ENCODE data around the gene CLRN2. TPM values are rescaled to one million over a fixed set of nuclear protein-coding genes. Genes with fewer than 3 reads are reported as not detected.

The CLRN2 gene
- total and polyA plus RNA-seq, 10 of the 15 experiments (the other 5 are each of a cell fraction or from before 2014, with no cell fraction given), result not detected

- in situ Hi-C loops (cut with MboI), result no loop called here
- Histone ChIP-seq H3K4me2 (ENCODE audit: control insufficient read depth, insufficient read depth) (no peak overlapping the region), H3K4me3 (no peak overlapping the region), H3K9me3 (replicated peaks; ENCODE audit: control insufficient read depth, insufficient read depth, low read length) (no peaks in the 10 kb centered on the region), H3K36me3 (ENCODE audit: control insufficient read depth in 2 of 2, insufficient read depth in 2 of 2, low read length in 1 of 2) (no peaks in the 10 kb centered on the region), H3K79me2 (ENCODE audit: control insufficient read depth, insufficient read depth, low read length) (no peaks in the 10 kb centered on the region), H3K27ac (ENCODE audit: control insufficient read depth, insufficient read depth) (no peak overlapping the region), H3K4me1 (ENCODE audit: control insufficient read depth, insufficient read depth, low read length) (no peaks in the 10 kb centered on the region), H3K27me3 (replicated peaks in 1 of 2; ENCODE audit: control insufficient read depth in 2 of 2, insufficient read depth in 2 of 2, low read length in 1 of 2) (no peaks in the 10 kb centered on the region), H4K20me1 (ENCODE audit: control insufficient read depth, insufficient read depth) (no peaks in the 10 kb centered on the region), H3K9ac (ENCODE audit: control insufficient read depth, insufficient read depth, low read length) (no peak overlapping the region), H2AFZ (ENCODE audit: control insufficient read depth, low read depth, low read length) (no peak overlapping the region; the same call in 1 of the 2 replicates)
- POLR2A ChIA-PET, result no interaction called here
- RAD21 ChIA-PET (ENCODE audit: unreplicated experiment), result no interaction called here
- 56% methylated on average over 4 of the region's 4 CpGs for WGBS (ENCODE audit: insufficient coverage, insufficient replicate concordance, low lambda C conversion rate, missing lambda C conversion rate)
- ATAC-seq, result peak; percentile 42
- no peak for TF ChIP-seq RBBP5 (conservative IDR thresholded peaks at IDR 0.05)
- no peak for TF ChIP-seq ZNF217 (IDR thresholded peaks at IDR 0.05)
- peak; percentile 81 for TF ChIP-seq PKNOX1 (IDR thresholded peaks at IDR 0.05)
- no peak for TF ChIP-seq BHLHE40 (IDR thresholded peaks at IDR 0.05; ENCODE audit: borderline replicate concordance in 1 of 2, low read depth in 2 of 2, low read length in 1 of 2)
- no peak for TF ChIP-seq ZBTB4 (CRISPR knock-in tag; IDR thresholded peaks at IDR 0.05)
- TF ChIP-seq SUZ12 (IDR thresholded peaks at IDR 0.05; ENCODE audit: unreplicated experiment), result no peak
- TF ChIP-seq YBX1 (IDR thresholded peaks at IDR 0.05), result no peak
- intact Hi-C loops (cut with micrococcal nuclease; ENCODE audit: unreplicated experiment), result no loop called here
- SMC1A ChIA-PET (ENCODE audit: uncharacterized antibody, unreplicated experiment), result interaction anchor here (0.6 kb wide), 2 partner anchors 32 to 93 kb away, joined by 3 to 4 read pairs; no protein-coding TSS in a partner anchor
- no peak for DNase-seq (ENCODE audit: low read depth, low spot score)
- no peak for FAIRE-seq
- no TSS peak for BruUV-seq (replicated peaks)
- CTCF ChIA-PET, result interaction anchor here (0.5 to 1.4 kb wide), 3 partner anchors 10 to 211 kb away, joined by 3 to 5 read pairs (median 5); no protein-coding TSS in a partner anchor
Measured at GRCh38 chr4:17535242-17535641, 20.3 kb downstream of the CLRN2 start.

Measured in GM12878 (cell line).